GM04504 (cell line): ENCODE results near the gene KRTAP4-9.
"Not testable (repeated sequence)": the region's sequence is repeated elsewhere in the genome, so short reads cannot be mapped to it uniquely, and the experiment has no call there.

ENCODE experiments used
- DNase-seq: peaks from one replicate; pipeline ENCODE4 v3.0.0-alpha.2; 2012; ENCODE audit warnings: low read depth

KRTAP4-9 gene

DNA sequence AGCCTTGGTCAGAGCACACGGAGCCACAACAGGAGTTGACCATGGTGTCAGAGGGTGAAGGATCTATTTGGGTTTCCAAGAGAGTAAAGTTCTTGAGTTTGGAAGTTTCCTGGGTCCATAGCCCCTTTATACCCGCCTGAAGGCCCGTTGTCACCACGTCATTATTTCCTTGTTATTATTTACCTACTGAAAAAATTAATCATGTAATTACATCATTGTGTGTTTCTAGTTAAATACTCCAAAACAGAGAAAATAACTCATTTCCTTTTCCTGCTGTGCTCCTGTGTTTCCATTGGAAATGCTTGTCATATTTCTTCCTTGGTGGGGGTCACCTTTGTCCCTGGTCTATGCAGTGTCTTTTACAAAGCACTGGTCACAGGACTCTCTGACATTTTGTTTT is 7.1 kb upstream of the KRTAP4-9 start, which contains the start of gene KRTAP4-8:
KRTAP4-8 (minus strand) TSS at position 101 of the 400 bp plus-strand sequence; CDS start at position 43, 58 bp downstream.
- no peak for DNase-seq

DNA sequence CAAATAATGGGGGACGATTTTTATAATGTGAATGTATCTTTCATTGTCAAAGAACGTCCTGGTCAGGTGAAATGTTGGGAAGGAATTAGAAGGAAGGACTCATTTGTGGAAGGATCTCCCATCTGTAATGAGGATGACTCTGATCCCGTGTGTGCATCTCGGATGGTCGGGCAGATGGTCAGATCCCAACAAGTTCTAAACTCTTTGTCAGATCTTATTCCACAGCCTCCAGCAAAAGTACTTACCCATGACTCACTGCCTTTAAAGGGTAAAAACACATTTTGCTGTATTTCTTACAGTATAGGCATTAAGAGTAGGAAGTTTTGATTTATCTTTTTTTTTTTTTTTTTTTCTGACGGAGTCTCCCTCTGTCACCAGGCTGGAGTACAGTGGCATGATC is 6.7 kb upstream of the KRTAP4-9 start:
- DNase-seq: peak; percentile 30

DNA sequence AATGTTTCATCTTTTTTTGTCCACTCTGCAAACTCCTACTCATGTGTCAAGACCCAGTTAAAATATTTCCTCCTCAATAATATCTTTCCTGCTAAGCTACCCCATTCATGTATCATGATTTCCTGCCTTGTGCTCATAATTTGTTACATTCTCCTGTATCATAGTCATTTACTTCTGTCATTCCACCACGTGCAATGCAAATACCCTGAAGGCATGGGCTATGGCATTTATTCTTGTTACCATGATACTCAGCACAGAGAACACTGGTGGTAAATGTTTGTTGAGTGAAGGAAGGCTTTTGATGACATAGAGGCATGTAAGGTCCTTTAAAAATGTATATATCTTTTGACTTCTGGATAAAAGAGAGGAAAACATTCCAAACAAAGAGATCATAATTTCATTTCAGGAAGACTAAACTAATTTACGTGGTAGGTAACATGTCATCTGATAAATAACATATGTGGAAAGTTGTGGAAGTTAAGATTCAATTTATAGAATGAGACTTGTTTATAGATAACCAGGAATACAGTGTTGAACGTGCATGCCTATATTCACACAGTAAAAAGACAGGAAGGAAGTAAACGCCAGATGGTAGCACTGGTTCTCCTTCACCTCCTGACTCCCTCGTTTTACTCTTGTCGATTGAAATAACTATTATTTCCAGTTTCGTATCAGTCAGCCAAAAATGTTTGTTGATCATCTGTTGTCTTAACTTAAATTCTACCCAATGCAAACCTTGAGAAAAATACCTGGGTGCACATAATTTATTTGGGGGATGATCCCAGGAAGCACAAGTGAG is 5.3 kb upstream of the KRTAP4-9 start:
- DNase-seq: peak; percentile 65

DNA sequence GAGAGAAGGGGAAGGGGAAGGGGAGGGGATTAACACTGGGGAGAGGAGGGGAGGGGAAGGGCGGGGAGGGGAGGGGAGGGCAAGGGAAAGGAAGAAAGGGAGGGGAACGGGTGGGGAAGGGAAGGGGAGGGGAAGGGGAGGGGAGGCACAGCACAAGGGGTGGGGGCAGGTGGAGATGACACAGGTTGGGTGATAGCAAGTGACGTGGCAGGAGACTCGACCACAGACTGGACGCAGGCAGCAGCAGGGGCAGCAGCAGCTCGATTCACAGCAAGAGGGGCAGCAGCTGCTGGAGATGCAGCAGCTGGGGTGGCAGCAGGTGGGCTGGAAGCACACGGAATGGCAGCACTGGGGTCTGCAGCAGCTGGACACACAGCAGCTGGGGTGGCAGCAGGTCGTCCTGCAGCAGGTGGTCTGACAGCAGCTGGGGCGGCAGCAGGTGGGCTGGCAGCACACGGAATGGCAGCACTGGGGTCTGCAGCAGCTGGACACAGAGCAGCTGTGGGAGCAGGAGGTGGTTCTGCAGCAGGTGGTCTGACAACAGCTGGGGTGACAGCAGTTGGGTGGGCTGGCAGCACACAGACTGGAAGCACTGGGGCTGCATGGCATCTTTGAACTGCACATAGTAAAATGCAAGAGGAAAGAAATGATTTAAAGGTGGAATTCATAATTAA is 3.5 kb upstream of the KRTAP4-9 start, which contains the start of gene KRTAP4-16:
KRTAP4-16 (minus strand) TSS at position 624 of the 674 bp plus-strand sequence; CDS start at position 624, 0 bp downstream.
- DNase-seq: no peak

DNA sequence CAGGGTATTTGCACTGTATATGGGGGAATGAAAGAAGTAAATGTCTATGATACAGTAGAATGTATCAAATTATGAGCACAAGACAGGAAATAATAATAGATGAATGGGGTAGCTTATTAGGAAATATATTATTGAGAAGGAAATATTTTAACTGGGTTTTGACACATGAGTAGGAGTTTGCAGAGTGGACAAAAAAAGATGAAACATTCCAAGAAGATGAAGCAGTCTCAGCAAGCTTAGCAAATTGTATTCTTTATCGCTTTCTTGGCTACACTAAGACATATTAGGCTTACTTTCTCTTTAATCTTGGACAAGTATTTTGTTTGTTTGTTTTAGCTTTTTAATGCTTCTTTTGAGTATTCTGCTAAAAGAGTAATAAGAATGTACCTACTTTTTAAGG is 1.3 kb upstream of the KRTAP4-9 start:
- no peak for DNase-seq

DNA sequence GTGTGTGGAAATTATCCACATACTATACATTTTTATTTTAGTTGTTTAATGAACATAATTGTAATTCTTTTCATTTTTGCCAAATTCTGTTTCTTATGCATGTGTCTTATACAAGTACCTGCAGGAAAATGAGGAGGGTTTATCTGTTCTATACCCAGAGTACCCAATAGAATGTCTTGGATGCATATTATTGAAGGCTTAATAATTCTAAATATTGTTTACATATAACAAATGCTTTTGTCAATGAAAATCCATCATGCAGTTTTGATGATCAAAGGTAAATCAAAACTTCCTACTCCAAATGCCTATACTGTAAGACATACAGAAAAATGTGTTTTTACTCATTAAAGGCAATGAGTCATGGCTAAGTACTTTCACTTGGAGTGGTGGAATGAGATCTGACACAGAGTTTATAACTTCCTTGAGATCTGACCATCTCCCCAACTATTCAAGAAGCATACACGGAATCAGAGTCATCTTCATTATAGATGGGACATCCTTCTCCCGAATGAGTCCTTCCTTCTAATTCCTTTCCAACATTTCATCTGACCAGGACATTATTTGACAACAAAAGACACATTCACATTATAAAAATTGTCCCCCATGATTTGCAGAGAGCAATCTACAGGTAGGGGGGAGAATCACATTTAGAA is 677 bp upstream of the KRTAP4-9 start:
- DNase-seq: not testable (repeated sequence)

DNA sequence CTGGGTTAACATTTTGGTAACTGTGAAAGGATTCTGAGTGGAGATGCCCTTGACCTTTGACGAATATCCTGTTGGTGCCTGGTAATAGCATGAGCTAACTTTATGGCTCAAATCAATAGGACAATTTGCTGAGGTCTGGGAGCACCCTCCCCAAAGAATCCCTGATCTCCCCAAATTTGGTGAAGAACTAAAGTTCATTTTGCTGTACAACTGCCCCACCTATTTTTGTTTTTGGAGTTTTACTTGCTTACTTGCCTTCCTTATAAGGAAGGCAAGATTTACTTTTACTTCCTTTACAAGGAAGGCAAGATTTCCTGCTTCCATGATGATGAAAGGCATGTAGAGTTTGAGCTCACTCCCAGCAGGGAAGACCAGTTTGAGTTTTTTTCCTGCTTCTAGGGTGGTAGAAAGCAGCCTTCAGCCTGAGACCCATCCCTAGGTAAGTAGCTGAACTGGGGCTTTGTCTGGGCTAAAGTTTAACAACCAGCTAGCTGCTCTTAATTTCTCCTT is 2.8 kb downstream of the KRTAP4-9 start:
- no peak for DNase-seq

DNA sequence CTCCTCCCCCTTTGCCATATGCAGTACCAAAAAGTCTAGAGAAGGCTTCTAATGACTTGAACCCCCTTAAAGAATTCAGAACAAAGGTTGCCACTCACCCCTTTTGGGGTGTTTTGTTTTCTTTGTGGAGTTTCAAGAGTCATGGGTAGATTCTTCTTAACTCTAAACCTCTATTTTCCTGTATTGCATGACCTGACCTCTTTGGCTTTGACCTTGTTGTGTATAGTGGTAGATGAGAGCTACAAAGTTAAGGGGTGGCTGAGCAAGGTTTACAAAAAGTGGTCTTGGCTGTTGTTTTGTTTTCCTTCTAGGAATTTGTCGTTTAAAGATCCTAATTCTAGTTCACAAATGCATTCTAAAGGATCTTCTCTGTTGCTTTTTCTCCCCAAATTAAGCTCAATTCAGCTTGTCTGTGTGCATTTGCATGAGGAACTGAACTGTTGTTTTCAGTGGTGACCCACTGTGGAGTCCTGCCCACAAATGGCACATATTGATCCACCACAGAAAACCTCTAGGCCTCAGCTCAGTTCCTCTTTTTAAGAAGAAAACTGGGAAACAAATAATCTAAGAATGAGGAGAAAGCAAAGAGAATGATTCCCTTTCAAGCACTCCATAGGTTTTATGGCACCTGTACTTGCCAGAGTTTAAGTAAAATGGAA is 3.7 kb downstream of the KRTAP4-9 start:
- not testable (repeated sequence) for DNase-seq

DNA sequence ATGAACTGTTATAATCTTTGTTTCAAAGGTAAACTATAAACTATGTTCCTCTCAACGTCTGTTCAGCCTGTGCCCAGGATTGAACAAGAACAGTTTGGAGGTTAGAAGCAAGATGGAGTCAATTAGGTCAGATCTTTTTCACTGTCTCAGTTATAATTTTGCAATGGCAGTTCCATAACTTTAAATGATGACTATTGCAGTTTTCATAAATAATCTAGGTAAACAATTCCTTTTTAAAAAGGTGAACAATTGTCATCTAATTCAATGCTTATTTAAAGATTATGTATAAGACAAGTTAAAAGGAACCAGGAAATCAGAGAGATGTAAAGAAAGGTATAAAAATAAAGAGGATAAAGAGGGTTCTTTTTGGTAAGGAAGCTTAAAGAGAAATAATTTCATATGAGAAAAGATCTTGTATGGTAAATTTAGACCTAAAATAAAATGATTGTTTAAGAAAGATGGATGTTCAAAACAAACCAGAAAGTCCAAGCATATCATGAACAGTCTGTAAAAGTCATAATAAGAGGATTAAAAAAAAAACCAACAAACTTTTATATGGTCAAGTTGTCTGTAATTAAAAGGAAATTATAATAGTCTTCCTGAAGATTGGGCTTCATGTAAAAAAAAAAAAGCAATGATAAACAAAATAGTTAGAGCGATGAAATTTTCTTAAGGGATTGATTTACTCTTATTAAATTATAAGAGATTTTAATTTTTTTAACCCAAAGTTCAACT is 6.1 kb downstream of the KRTAP4-9 start:
- DNase-seq: no peak

DNA sequence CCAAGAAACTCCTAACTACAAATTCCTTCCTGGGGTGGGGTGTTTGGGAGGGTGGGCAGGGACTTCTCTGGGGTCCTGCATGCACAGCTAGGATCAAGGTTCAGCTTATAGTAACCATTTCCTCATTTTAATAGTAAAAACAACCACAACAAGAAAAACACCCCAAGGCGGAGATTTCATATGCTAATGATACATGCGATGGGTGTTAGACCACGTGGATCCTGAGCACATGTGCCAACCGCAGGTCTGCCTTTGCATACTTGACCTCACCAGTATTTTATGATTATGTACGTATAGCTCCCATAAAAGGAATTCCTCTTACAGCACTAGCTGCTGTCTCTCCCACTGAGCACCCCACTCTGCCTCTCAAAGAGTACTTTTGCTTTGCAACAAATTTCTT is 11.1 kb downstream of the KRTAP4-9 start:
- no peak for DNase-seq

DNA sequence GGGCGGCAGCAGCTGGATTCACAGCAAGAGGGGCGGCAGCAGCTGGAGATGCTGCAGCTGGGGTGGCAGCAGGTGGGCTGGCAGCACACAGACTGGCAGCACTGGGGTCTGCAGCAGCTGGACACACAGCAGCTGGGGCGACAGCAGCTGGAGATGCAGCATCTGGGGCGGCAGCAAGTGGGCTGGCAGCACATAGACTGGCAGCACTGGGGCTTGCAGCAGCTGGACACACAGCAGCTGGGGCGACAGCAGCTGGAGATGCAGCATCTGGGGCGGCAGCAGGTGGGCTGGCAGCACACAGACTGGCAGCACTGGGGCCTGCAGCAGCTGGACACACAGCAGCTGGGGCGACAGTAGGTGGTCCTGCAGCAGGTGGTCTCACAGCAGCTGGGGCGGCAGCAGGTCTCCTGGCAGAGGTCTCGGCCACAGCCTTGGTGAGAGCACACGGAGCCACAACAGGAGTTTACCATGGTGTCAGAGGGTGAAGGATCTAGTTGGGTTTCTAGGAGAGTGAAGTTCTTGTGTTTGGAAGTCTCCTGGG is 12.7 kb downstream of the KRTAP4-9 start, which contains the start of gene KRTAP4-11:
KRTAP4-11 (minus strand) TSS at position 528 of the 541 bp plus-strand sequence; CDS start at position 470, 58 bp downstream.
- not testable (repeated sequence) for DNase-seq

DNA sequence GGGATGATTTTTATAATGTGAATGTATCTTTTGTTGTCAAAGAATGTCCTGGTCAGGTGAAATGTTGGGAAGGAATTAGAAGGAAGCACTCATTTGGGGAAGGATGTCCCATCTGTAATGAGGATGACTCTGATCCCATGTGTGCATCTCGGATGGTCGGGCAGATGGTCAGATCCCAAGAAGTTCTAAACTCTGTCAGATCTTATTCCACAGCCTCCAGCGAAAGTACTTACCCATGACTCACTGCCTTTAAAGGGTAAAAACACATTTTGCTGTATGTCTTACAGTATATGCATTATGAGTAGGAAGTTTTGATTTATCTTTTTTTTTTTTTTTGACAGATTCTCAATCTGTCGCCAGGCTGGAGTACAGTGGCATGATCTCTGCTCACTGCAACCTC is 13.5 kb downstream of the KRTAP4-9 start:
- no peak for DNase-seq

DNA sequence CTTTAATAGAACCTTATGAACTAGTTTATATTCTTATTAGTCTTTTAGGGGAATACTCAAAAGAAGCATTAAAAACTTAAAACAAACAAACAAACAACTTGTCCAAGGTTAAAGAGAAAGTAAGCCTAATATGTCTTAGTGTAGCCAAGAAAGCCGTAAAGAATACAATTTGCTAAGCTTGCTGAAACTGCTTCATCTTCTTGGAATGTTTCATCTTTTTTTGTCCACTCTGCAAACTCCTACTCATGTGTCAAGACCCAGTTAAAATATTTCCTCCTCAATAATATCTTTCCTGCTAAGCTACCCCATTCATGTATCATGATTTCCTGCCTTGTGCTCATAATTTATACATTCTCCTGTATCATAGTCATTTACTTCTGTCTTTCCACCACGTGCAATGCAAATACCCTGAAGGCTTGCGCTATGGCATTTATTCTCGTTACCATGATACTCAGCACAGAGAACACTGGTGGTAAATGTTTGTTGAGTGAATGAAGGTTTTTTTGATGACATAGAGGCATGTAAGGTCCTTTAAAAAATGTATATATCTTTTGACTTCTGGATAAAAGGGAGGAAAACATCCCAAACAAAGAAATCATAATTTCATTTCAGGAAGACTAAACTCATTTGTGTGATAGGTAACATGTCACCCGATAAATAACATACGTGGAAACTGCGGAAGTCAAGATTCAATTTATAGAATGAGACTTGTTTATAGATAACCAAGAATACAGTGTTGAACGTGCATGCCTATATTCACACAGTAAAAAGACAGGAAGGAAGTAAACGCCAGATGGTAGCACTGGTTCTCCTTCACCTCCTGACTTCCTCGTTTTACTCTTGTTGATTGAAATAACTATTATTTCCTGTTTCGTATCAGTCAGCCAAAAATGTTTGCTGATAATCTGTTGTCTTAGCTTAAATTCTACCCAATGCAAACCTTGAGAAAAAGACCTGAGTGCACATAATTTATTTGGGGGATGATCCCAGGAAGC is 14.8 kb downstream of the KRTAP4-9 start:
- DNase-seq: not testable (repeated sequence)

DNA sequence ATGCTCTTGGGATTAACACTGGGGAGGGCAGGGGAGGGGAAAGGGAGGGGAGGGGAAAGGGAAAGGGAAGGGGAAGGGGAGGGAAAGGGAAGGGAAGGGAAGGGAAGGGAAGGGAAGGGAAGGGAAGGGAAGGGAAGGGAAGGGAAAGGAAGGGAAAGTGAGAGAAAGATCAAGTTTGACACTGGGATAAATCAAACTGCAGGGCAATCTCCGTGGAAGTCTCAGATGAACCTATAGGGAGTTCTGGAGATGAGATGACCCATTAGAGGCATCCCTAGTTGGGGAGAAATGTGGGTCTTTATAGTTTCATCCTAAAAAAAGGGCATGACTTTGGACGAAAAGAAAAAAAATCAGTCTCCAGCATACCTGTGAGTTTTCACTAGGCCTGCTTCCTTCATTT is 16.6 kb downstream of the KRTAP4-9 start:
- no peak for DNase-seq

DNA sequence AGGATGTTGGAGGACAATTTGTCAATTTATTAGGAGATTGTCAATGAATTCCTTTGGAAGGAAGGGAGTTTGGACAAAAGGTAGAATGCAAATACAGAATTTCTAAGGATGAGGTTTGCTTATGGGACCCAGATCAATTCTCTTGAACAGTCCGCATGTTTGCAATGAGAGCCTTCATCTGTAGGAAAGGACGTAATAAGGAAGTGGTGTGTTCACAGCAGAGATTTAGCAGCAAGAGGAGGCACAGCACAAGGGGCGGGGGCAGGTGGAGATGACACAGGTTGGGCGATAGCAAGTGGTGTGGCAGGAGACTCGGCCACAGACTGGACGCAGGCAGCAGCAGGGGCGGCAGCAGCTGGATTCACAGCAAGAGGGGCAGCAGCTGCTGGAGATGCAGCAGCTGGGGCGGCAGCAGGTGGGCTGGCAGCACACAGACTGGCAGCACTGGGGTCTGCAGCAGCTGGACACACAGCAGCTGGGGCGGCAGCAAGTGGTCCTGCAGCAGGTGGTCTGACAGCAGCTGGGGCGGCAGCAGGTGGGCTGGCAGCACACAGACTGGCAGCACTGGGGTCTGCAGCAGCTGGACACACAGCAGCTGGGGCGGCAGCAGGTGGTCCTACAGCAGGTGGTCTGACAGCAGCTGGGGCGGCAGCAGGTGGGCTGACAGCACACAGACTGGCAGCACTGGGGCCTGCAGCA is 18.3 kb downstream of the KRTAP4-9 start:
- not testable (repeated sequence) for DNase-seq

DNA sequence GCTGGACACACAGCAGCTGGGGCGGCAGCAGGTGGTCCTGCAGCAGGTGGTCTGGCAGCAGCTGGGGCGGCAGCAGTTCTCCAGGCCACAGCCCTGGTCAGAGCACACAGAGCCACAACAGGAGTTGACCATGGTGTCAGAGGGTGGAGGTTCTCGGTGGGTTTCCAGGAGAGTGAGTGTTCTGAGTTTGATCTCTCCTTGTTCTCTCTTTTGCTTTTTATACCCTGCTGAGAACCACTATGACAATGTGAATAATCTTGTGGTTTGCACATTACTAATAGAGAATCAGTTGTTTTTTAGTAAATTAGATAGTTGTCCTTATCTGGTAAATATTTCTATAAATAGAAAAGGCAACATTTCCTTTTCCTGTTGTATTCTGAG is 18.8 kb downstream of the KRTAP4-9 start, which contains the start of gene KRTAP4-12:
KRTAP4-12 (minus strand) TSS at position 192 of the 381 bp plus-strand sequence; CDS start at position 132, 60 bp downstream.
- DNase-seq: not testable (repeated sequence)

DNA sequence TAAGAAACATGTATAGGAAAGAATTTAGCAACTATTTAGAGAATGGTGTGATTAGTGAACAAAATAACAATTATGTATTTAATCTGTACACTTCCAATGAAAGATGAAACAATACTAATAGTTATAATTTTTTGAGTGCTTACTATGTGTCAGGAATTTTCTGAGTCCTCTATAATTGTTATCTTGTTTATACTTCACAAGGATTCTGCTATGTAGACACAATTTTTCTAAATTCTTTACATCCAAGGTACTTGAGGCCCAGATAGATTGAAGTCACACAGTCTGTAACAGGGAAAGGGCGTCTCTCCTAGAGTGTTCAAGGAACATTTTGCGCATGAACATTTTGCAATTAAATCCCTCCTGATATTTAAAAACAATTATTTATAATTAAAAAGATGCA is 19.9 kb downstream of the KRTAP4-9 start:
- DNase-seq: no peak

DNA sequence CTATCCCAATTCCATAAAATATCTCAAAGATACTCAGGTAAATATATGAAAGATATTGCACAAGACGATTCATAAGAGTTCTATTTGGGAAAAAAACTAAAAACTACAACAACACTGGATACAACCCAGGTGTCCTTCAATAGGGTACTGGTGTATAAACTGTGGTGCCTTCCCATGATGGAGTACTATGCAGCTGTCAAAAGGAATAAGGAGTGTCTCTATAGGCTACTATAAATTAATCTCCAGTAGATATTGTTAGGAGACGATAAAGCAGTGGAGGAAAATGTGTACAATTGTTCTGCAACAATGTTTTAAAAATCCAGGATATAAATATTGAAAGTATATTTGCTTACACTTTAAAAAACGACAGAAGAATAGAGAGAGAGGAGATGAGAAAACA is 21.2 kb downstream of the KRTAP4-9 start:
- no peak for DNase-seq

DNA sequence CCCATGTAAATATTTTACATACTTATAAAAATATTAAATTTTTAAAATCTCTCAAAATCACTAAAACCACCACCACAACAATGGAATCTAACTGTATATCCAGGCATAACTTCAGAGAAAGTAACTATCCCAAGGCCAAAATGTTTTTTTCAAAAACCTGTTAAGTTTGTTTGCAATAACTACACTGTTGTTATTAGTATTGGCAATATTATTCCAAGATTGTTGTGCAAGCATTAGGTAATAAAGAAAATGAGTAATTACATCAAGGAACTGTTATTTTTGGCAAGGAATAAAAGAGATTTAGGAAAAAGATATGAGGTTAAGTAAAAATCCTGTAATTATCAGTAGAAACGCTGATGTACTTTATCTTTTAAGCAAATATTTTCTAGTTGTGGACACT is 22.2 kb downstream of the KRTAP4-9 start:
- no peak for DNase-seq
